Caco-2 (cell line): ENCODE measurements around the gene PABPN1. TPM values are rescaled to one million over a fixed set of nuclear protein-coding genes. Genes with fewer than 3 reads are reported as not detected.

Experiments used
- BruUV-seq: library from RNA; stranded (reverse); fragments of 400-500 nt; replicated peaks from 2 replicates; lab custom pipeline; 2021; lab: Mats Ljungman, UMichigan
- CTCF ChIA-PET: fragments of 300-600 bp; sonication (Branson Sonifier 250); formaldehyde crosslinking; loops from one replicate; lab custom pipeline; 2022; ENCODE audit warnings: antibody characterized with exemption; lab: Charles Lee
- POLR2A ChIA-PET: fragments of 300-600 bp; sonication (Branson Sonifier 250); formaldehyde crosslinking; loops from one replicate; lab custom pipeline; 2022; ENCODE audit warnings: antibody characterized with exemption; lab: Charles Lee
- DNase-seq, 2 experiments: peaks; one replicate each; pipeline versions ENCODE4 v3.0.0 to v3.0.0-alpha.2; 2020 to 2022
- H3K27me3 ChIP-seq: replicated peaks from 2 replicates; pipeline ENCODE4 v1.6.0; 2011; ENCODE audit warnings: low read length; ENCODE audit not compliant: control insufficient read depth, insufficient read depth
- H3K36me3 ChIP-seq: 2 replicates; pipeline ENCODE4 v1.5.1; 2011; ENCODE audit warnings: low read length; ENCODE audit not compliant: control insufficient read depth, insufficient read depth
- H3K4me1 ChIP-seq: fragments of 250-450 bp; sonication (Bioruptor Pico); 2 replicates; pipeline ENCODE4 v1.5.1; 2020; ENCODE audit warnings: mild to moderate bottlenecking
- H3K4me3 ChIP-seq: 2 replicates; pipeline ENCODE4 v1.5.1; 2011; ENCODE audit warnings: low read depth, mild to moderate bottlenecking, control low read depth, low read length
- H3K9me3 ChIP-seq: fragments of 250-450 bp; sonication (Bioruptor Pico); 2 replicates; pipeline ENCODE4 v1.5.1; 2020; ENCODE audit warnings: mild to moderate bottlenecking, moderate library complexity
- H3K27ac Mint-ChIP-seq: one replicate; pipeline ENCODE4 v1.8.0; 2022; ENCODE audit warnings: mixed read lengths; ENCODE audit not compliant: unreplicated experiment
- H3K27me3 Mint-ChIP-seq: one replicate; pipeline ENCODE4 v1.8.0; 2022; ENCODE audit warnings: mixed read lengths; ENCODE audit not compliant: insufficient read depth, unreplicated experiment
- H3K36me3 Mint-ChIP-seq: one replicate; pipeline ENCODE4 v1.8.0; 2022; ENCODE audit warnings: mild to moderate bottlenecking, mixed read lengths; ENCODE audit not compliant: insufficient read depth, unreplicated experiment
- H3K4me1 Mint-ChIP-seq: one replicate; pipeline ENCODE4 v1.8.0; 2022; ENCODE audit warnings: low read depth, mixed read lengths; ENCODE audit not compliant: unreplicated experiment
- H3K4me3 Mint-ChIP-seq: one replicate; pipeline ENCODE4 v1.8.0; 2022; ENCODE audit warnings: mild to moderate bottlenecking, moderate library complexity, mixed read lengths; ENCODE audit not compliant: unreplicated experiment
- H3K9me3 Mint-ChIP-seq: one replicate; pipeline ENCODE4 v1.8.0; 2022; ENCODE audit warnings: mixed read lengths; ENCODE audit not compliant: unreplicated experiment
- intact Hi-C: fragments of 100-400 bp; cut with micrococcal nuclease; formaldehyde crosslinking; loops from one replicate; pipeline ENCODE4 v1.10.0; 2022; ENCODE audit not compliant: unreplicated experiment
- total RNA-seq: library from RNA; stranded (reverse); gene quantifications from 2 replicates; pipeline ENCODE4 v1.2.3, GENCODE V29; 2022
- TF ChIP-seq, protein P1 (sequence below), 2 experiments: fragments of 200-600 bp in 1 of 2; IDR thresholded peaks; 1 replicate in 1 of 2; 2 replicates in 1 of 2; pipeline versions ENCODE4 v1.5.1 to v1.8.0; 2011 to 2022; ENCODE audit warnings: antibody characterized with exemption in 1 of 2, control low read depth in 1 of 2, inconsistent platforms in 1 of 2, low read depth in 1 of 2, low read length in 1 of 2, mild to moderate bottlenecking in 1 of 2, moderate library complexity in 1 of 2; ENCODE audit not compliant: insufficient read depth in 1 of 2, severe bottlenecking in 1 of 2, unreplicated experiment in 1 of 2

PABPN1 gene
- total RNA-seq, 1 experiment from 2014 or later = 202 TPM

DNA sequence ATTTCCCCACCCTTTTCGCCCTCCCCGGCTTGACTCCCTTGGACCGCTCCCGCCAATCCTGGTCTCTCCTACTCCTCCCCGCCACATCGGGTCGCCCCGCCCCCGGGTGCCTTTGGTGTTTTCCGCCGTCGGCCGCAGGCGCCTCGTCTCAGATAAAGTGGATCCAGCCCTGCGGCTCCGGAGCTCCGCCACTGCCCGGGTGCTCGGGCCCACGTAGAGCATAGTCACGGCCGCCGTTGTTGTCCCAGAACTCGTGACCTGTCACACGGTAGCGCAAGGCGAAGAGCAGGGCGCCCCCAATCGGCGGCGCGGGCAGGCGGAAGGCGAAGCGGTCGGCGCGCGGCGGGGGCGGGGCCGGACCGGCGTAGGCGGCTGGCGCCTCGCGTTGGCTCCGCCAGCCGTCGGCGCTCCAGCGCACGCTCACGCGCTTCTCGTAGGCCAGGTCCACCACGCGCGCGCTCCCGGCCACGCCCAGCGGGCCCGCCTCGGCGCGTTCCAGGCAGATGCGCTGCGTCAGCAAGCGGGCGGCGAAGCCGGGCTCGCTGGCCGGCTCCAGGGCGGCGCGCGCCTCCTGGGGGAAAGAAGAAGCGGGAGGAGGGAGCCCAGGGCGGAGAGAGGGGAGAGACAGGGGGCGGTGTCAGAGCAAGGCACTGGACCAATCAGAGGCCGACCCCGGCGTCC, 19.8 kb upstream of the PABPN1 start:
- TF ChIP-seq, protein P1, sequence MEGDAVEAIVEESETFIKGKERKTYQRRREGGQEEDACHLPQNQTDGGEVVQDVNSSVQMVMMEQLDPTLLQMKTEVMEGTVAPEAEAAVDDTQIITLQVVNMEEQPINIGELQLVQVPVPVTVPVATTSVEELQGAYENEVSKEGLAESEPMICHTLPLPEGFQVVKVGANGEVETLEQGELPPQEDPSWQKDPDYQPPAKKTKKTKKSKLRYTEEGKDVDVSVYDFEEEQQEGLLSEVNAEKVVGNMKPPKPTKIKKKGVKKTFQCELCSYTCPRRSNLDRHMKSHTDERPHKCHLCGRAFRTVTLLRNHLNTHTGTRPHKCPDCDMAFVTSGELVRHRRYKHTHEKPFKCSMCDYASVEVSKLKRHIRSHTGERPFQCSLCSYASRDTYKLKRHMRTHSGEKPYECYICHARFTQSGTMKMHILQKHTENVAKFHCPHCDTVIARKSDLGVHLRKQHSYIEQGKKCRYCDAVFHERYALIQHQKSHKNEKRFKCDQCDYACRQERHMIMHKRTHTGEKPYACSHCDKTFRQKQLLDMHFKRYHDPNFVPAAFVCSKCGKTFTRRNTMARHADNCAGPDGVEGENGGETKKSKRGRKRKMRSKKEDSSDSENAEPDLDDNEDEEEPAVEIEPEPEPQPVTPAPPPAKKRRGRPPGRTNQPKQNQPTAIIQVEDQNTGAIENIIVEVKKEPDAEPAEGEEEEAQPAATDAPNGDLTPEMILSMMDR (IDR thresholded peaks at IDR 0.05; ENCODE audit: insufficient read depth in 1 of 2, low read depth in 1 of 2, low read length in 1 of 2, severe bottlenecking in 1 of 2, unreplicated experiment in 1 of 2) = peak; percentile 66 to 74
- Histone ChIP-seq H3K4me3 (peak overlapping the region; percentile 71), H3K27me3 (no peaks in the 10 kb centered on the region), H3K9me3 (no peaks in the 10 kb centered on the region), H3K4me1 (peaks cover 18% of the 10 kb centered on the region; the same call in 1 of the 2 replicates), H3K36me3 (no peaks in the 10 kb centered on the region)
- H3K9me3 Mint-ChIP-seq = no peaks in the 10 kb centered on the region
- ChIA-PET CTCF (interaction anchor here (0.7 to 2.4 kb wide), 7 partner anchors 10 to 78 kb away, joined by 3 to 19 read pairs (median 4); partner anchors contain the start of genes HOMEZ, PABPN1 and RNF212B), POLR2A (interaction anchor here (1.5 to 3.9 kb wide), 2 partner anchors 16 to 20 kb away, joined by 12 to 39 read pairs; partner anchors contain the start of genes HOMEZ and PABPN1)
- peaks cover 7% of the 10 kb centered on the region for H3K4me1 Mint-ChIP-seq
- H3K27me3 Mint-ChIP-seq = no peaks in the 10 kb centered on the region
- peak overlapping the region; percentile 90 for H3K27ac Mint-ChIP-seq
- no TSS peak for BruUV-seq
- peaks cover 22% of the 10 kb centered on the region for H3K36me3 Mint-ChIP-seq
- DNase-seq = peak; percentile 97 to 99
- H3K4me3 Mint-ChIP-seq = peak overlapping the region; percentile 100
- intact Hi-C loops = loop anchor here (1.0 to 5.0 kb wide), 3 partner anchors 15 to 179 kb away; partner anchors contain the start of genes HOMEZ and PABPN1

DNA sequence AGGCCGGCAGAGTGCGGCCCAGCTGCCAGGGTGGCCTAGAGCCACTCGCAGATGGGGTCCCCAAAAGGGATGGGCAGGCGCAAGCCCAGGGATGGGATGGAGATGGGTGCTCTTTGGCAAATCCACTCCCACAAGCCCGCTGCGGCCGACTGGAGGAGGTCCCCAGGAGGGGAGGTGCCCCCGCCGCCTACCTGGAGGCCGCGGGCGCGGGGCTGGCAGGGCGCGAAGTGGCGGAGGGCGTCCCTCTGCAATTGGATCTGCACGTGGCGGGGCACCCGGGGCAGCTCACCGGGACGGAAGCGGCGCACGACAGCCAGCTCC, 19.3 kb upstream of the PABPN1 start:
- peak overlapping the region; percentile 100 for H3K4me3 Mint-ChIP-seq
- peaks cover 7% of the 10 kb centered on the region for H3K4me1 Mint-ChIP-seq
- no peak for DNase-seq
- CTCF ChIA-PET = interaction anchor here (2.1 to 2.4 kb wide), 3 partner anchors 15 to 78 kb away, joined by 9 to 19 read pairs (median 15); partner anchors contain the start of genes HOMEZ and PABPN1
- Histone ChIP-seq H3K36me3 (no peaks in the 10 kb centered on the region), H3K4me1 (peaks cover 19% of the 10 kb centered on the region; the same call in 1 of the 2 replicates), H3K27me3 (no peaks in the 10 kb centered on the region), H3K9me3 (no peaks in the 10 kb centered on the region), H3K4me3 (peak overlapping the region; percentile 66)
- TF ChIP-seq, protein P1 (IDR thresholded peaks at IDR 0.05; ENCODE audit: insufficient read depth in 1 of 2, low read depth in 1 of 2, low read length in 1 of 2, severe bottlenecking in 1 of 2, unreplicated experiment in 1 of 2) = no peak
- H3K36me3 Mint-ChIP-seq = peaks cover 22% of the 10 kb centered on the region
- BruUV-seq = no TSS peak
- POLR2A ChIA-PET = interaction anchor here (1.5 to 3.9 kb wide), 2 partner anchors 16 to 19 kb away, joined by 12 to 39 read pairs; partner anchors contain the start of genes HOMEZ and PABPN1
- intact Hi-C loops = loop anchor here (1.0 to 5.0 kb wide), 3 partner anchors 16 to 180 kb away; partner anchors contain the start of genes HOMEZ and PABPN1
- no peaks in the 10 kb centered on the region for H3K9me3 Mint-ChIP-seq
- no peaks in the 10 kb centered on the region for H3K27me3 Mint-ChIP-seq
- H3K27ac Mint-ChIP-seq = peak overlapping the region; percentile 90
